ENCODE measurements around the gene LVRN. TPM values are rescaled to one million over a fixed set of nuclear protein-coding genes. Genes with fewer than 3 reads are reported as not detected.
"Not testable (repeated sequence)": the region's sequence is repeated elsewhere in the genome, so short reads cannot be mapped to it uniquely, and the experiment has no call there.

The LVRN gene, protein sequence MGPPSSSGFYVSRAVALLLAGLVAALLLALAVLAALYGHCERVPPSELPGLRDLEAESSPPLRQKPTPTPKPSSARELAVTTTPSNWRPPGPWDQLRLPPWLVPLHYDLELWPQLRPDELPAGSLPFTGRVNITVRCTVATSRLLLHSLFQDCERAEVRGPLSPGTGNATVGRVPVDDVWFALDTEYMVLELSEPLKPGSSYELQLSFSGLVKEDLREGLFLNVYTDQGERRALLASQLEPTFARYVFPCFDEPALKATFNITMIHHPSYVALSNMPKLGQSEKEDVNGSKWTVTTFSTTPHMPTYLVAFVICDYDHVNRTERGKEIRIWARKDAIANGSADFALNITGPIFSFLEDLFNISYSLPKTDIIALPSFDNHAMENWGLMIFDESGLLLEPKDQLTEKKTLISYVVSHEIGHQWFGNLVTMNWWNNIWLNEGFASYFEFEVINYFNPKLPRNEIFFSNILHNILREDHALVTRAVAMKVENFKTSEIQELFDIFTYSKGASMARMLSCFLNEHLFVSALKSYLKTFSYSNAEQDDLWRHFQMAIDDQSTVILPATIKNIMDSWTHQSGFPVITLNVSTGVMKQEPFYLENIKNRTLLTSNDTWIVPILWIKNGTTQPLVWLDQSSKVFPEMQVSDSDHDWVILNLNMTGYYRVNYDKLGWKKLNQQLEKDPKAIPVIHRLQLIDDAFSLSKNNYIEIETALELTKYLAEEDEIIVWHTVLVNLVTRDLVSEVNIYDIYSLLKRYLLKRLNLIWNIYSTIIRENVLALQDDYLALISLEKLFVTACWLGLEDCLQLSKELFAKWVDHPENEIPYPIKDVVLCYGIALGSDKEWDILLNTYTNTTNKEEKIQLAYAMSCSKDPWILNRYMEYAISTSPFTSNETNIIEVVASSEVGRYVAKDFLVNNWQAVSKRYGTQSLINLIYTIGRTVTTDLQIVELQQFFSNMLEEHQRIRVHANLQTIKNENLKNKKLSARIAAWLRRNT
- total RNA-seq: under 0.01 TPM

DNA sequence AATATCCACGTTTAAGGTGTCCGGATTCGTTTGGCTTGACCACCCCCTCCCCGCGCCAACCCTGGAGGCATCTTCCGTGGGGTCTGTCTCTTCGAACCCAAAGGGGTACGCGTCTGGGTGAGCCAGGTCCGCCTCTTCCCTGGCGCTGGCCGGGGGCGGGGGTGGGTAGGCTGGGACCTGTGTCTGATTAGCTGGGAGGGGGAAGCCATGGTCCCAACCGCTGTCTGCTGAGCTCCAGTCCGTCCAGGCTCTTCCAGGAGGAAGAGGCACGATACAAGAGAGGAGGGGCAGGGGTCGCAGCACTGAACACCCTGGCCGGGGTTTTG is at the start of gene LVRN:
Gene LVRN, plus strand, starts transcription at position 237 of the 326 bp plus-strand sequence. CDS start 143 bp downstream, outside the sequence.
- no peaks in the 10 kb centered on the region for H3K9me3 ChIP-seq (ENCODE audit: low read depth, low read length)
- H3K27me3 ChIP-seq (ENCODE audit: insufficient read depth, low read length): peaks cover 93% of the 10 kb centered on the region
- H3K4me1 ChIP-seq (ENCODE audit: insufficient read depth, low read length): peaks cover 22% of the 10 kb centered on the region
- no peak within 1 kb of the TSS for H3K4me3 ChIP-seq (ENCODE audit: low read length)

DNA sequence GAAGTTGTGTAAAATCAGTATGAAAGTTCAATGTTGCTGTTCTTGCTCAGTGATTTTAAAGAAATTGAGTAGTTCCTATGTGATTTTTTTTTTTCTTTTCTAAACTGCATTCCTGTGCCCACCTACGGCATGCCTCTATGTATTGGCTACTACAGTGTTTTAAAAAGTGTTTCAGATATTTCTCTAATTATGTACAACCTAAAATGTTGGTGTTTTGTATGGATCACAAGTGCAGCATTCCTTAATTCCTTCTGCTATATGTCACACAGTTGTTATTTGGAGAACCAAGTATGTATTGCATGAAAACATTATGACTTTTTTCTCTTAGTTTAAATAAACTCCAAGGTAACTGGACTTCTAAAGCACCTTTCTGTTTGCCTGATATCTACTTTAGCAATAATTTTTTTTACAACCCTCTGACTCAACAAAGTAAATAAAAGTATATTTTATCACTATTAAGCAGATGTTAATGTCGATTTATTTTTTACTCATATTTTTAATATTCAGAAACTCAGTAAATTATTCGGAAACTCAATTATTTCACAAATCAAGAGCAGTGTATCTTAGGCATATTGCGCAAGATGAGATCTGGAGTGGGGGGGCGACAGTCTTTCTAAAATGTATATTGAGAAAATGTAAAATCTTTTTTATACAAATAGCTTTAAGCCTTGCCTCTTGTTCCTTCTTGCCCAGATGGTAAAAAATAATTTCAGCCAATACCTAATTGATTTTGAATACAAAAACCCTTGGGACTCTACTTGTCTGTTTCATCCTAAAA is 48.5 kb upstream of the LVRN start:
- not testable (repeated sequence) for H3K27me3 ChIP-seq (ENCODE audit: insufficient read depth, low read length); H3K4me1 ChIP-seq (ENCODE audit: insufficient read depth, low read length); H3K4me3 ChIP-seq (ENCODE audit: low read length); H3K9me3 ChIP-seq (ENCODE audit: low read depth, low read length)

DNA sequence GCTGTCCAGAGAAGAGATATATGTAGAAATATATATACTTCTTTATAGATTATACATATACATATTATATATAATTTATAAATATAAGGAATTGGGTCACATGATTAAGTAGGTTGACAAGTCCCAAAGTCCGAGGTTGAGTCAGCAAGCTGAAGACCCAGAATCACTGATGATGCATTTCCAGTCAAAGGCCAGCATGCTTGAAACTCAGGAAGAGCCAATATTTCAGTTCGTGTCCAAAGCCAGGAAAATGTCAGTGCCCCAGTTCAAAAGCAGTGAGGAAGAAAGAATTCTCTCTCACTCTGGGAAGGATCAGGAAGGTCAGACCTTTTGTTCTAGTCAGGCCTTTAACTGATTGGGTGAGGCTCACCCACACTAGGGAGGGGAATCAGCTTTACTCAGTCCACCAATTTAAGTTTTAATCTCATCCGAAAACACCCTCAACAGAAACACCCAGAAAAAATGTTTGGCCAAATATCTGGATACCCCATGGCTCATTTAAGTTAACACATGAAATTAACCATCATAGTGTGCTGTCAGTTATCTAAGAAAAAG is 42.0 kb upstream of the LVRN start:
- Histone ChIP-seq H3K27me3 (ENCODE audit: insufficient read depth, low read length) (no peaks in the 10 kb centered on the region), H3K4me3 (ENCODE audit: low read length) (no peak overlapping the region), H3K9me3 (ENCODE audit: low read depth, low read length) (no peaks in the 10 kb centered on the region), H3K4me1 (ENCODE audit: insufficient read depth, low read length) (no peaks in the 10 kb centered on the region)

DNA sequence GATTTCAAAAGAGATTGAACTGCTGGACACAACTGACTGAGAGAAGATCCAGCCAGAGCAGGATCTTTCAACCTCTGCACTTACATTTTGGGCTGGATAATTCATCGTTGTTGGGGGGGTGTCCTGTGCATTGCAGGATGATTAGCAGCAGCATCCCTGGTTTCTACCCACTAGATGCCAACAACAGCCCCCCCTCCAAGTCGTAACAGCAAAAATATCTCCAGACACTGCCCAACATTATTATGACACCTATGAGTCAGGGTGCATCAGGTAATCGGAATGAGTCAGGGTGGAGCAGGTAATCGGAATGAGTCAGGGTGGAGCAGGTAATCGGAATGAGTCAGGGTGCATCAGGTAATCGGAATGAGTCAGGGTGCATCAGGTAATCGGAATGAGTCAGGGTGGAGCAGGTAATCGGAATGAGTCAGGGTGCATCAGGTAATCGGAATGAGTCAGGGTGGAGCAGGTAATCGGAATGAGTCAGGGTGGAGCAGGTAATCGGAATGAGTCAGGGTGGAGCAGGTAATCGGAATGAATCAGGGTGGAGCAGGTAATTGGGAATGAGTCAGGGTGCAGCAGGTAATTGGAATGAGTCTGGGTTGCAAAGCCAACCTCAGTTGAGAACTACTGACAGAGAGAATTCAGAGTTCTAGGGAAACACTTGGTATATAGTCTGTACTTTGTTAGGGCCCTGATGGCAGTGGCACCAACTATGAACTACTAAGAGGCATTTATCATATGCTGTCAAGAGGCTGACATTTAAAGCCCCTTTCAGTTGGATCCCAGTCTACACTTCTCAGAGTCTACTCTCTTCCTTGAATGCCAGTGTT is 33.5 kb upstream of the LVRN start:
- H3K9me3 ChIP-seq (ENCODE audit: low read depth, low read length); H3K4me1 ChIP-seq (ENCODE audit: insufficient read depth, low read length): not testable (repeated sequence)

DNA sequence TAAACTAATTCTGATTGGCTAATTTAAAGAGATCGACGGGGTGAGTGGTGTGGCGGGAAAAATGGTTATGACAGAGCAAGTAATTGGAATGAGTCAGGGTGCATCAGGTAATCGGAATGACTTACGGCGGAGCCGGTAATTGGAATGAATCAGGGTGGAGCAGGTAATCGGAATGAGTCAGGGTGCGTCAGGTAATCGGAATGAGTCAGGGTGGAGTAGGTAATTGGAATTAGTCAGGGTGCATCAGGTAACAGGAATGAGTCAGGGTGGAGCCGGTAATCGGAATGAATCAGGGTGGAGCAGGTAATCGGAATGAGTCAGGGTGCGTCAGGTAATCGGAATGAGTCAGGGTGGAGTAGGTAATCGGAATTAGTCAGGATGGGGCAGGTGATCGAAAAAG is 32.1 kb upstream of the LVRN start:
- H3K27me3 ChIP-seq (ENCODE audit: insufficient read depth, low read length); H3K4me3 ChIP-seq (ENCODE audit: low read length); H3K4me1 ChIP-seq (ENCODE audit: insufficient read depth, low read length); H3K9me3 ChIP-seq (ENCODE audit: low read depth, low read length): not testable (repeated sequence)

More for the DNA sequence above, 33.5 kb upstream of the LVRN start:
- not testable (repeated sequence) for H3K4me3 ChIP-seq (ENCODE audit: low read length); H3K27me3 ChIP-seq (ENCODE audit: insufficient read depth, low read length)

DNA sequence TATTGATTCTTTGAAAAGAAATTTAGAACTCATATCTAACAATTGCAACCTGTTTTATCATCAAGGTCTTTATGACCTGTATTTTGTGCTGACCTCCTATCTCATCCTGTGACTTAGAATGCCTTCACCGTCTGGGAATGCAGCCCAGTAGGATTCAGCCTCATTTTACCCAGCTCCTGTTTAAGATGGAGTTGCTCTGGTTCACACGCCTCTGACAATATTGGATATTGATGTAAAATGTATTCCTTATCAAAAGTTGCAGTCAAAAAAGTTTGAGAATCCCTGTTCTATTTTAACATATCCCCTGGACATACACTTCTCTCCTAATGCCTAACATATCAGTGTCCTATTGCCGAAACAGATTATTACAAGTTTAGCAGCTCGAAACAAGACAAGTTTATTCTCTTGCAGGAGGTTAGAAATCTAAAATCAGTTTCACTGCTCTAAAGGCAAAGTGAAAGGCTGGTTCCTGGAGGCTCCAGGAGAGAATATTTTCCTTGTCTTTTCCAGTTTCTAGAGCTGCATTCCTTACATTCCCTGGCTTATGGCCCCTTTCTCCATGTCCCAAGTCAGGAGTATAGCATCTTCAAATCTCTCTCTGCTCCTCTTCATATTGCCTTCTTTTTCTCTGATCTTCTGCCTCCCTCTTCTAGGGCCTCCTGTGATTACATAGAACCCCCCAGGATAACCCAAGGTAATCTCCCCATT is 31.5 kb upstream of the LVRN start:
- no peaks in the 10 kb centered on the region for H3K27me3 ChIP-seq (ENCODE audit: insufficient read depth, low read length)
- no peaks in the 10 kb centered on the region for H3K9me3 ChIP-seq (ENCODE audit: low read depth, low read length)
- H3K4me3 ChIP-seq (ENCODE audit: low read length): no peak overlapping the region
- H3K4me1 ChIP-seq (ENCODE audit: insufficient read depth, low read length): no peaks in the 10 kb centered on the region

DNA sequence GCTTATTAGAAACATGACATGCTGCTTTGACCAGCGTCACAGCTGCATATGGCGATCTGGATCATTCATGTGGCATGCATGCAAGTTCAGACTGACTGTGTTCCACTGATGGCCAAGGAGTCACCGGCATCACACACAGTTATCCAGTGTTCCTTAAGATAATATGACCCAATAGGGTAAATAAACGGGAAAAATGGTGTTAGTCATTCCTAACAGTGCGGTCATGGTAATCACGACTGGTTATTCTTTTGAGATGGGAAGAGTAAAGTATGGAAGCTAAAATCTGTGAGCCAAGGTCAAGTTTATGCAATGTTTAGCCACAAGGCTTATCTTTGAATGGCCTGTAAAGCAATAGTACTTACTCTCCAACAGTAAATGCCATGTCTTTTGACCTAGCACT is 29.3 kb upstream of the LVRN start:
- H3K27me3 ChIP-seq (ENCODE audit: insufficient read depth, low read length): no peaks in the 10 kb centered on the region
- no peaks in the 10 kb centered on the region for H3K9me3 ChIP-seq (ENCODE audit: low read depth, low read length)
- no peak overlapping the region for H3K4me3 ChIP-seq (ENCODE audit: low read length)
- H3K4me1 ChIP-seq (ENCODE audit: insufficient read depth, low read length): no peaks in the 10 kb centered on the region

DNA sequence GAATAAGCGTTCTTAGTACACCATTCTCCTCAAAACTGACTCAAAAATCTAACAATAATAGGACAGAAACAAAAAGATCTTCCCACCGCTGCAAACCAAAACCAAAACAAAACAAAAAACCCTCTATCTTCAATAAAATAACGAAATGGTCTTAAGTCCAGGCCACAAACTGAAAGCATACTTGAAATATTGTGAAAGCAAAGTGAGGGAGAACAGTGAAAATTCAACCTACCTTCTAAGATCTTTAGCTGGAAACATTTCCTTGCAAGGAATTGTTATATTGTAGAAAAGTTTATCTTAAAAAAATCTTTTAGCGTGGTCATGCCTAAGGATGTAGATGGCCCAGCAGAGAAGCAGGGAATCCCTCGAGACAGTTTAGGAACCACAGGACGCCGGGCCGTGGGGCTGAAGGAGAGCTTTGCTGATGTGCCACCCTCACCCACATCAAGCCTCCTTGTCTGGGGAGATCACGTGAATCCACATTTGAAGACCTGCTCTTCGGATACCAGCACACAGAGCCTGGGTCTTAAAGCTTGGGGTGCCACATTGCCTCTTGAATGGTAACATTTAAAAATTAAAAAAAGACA is 27.8 kb upstream of the LVRN start:
- no peaks in the 10 kb centered on the region for H3K4me1 ChIP-seq (ENCODE audit: insufficient read depth, low read length)
- no peaks in the 10 kb centered on the region for H3K9me3 ChIP-seq (ENCODE audit: low read depth, low read length)
- H3K27me3 ChIP-seq (ENCODE audit: insufficient read depth, low read length): no peaks in the 10 kb centered on the region
- no peak overlapping the region for H3K4me3 ChIP-seq (ENCODE audit: low read length)

DNA sequence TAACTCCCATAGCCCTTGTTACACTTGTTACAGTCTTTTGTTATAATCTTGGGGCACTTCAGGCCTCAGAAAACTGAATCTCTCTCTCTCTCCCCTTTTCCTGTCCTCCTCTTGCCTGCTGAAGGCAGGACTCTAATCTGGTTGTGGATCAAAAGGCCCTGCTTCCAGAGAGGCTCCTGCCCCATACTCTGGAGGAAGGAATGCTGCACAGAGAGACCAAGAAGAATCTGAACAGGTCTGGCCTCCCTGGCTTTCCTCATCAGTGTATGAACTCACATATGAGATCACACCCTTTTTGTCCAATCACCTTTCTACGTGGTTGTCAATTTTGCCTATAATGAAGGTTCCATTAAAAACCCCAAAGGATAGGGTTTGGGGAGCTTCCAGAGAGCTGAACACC is 26.2 kb upstream of the LVRN start:
- no peaks in the 10 kb centered on the region for H3K9me3 ChIP-seq (ENCODE audit: low read depth, low read length)
- no peaks in the 10 kb centered on the region for H3K27me3 ChIP-seq (ENCODE audit: insufficient read depth, low read length)
- no peak overlapping the region for H3K4me3 ChIP-seq (ENCODE audit: low read length)
- no peaks in the 10 kb centered on the region for H3K4me1 ChIP-seq (ENCODE audit: insufficient read depth, low read length)

DNA sequence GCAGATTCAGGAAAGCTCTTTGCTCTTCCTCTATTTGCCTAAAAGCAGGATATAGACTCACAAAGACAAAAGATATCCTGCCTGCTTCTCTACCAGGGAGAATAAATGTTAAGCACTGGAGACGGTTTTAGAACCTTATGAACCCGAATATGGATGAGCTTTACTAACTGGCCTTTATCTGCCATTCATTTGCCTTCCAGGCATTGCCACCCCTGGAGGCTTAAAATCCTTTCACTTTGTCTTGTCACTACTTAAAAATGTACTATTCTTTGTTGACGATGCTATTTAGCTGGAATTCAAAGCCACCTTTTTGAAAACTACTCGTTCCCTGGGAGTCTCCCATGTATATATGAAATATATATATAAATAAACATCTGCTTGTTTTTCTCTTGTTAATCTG is 23.2 kb upstream of the LVRN start:
- Histone ChIP-seq H3K9me3 (ENCODE audit: low read depth, low read length) (no peaks in the 10 kb centered on the region), H3K27me3 (ENCODE audit: insufficient read depth, low read length) (no peaks in the 10 kb centered on the region), H3K4me1 (ENCODE audit: insufficient read depth, low read length) (no peaks in the 10 kb centered on the region), H3K4me3 (ENCODE audit: low read length) (no peak overlapping the region)

DNA sequence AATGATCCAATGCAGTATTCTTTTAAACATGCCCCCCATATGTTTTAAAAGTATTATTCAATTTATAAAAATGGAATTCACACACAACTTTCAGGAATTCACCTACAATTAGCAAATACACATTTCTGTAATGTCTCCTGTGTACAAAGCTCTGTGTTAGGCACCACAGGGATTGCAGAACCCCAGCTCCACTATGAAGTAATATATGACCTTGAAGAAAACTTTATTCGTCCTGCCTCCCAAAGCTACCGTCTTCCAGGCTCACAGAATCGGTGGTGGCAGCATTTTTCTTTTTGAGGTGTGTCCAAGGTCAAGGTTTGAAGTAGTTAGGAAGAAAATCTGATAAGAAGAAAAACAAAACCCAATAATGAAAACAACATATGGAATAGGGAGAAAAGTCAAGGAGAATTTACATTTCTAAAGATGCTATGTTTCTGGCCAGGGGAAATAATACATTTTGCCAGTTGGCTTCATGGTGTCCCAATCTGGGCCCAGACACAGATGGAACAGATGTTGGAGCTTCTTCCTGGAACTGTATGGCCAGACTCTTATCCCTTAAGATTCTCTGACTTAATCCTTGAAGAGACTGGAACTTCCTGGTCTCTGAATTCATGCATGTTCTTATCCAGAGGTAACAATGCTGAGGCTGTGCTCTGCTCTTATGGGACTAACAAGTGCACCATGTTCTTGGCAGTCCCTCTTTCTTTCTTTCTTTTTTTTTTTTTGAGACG is 22.0 kb upstream of the LVRN start:
- Histone ChIP-seq H3K9me3 (ENCODE audit: low read depth, low read length) (no peaks in the 10 kb centered on the region), H3K27me3 (ENCODE audit: insufficient read depth, low read length) (no peaks in the 10 kb centered on the region), H3K4me1 (ENCODE audit: insufficient read depth, low read length) (no peaks in the 10 kb centered on the region), H3K4me3 (ENCODE audit: low read length) (no peak overlapping the region)

DNA sequence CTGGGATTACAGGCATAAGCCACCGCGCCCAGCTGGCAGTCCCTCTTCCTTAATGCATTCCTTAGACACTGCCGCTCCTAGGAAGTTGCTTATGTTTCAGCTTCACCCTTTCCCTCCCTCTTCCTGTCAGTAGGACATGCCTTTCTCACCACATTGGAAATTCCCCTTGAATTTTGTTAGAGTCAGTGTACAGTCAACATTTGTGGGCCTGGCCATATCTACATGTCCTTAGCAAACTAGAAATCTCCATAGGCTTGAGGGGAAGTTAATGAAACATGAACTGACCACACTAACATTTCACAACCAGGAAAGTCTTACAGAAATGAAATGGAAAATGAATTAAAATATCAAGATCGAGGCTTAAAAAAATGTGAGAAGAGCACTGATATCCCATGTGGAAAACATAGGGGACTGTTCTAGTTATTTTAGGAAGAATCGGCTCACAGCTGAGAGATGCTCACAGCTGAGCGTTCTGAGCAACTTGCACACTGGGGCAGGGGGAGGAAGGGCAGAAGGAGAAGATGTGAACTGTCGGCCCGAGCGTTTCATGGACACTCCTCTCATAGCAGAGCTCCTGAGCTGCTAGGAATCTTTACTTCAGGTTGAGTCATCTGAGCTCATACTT is 21.1 kb upstream of the LVRN start:
- Histone ChIP-seq H3K9me3 (ENCODE audit: low read depth, low read length) (no peaks in the 10 kb centered on the region), H3K27me3 (ENCODE audit: insufficient read depth, low read length) (no peaks in the 10 kb centered on the region), H3K4me1 (ENCODE audit: insufficient read depth, low read length) (no peaks in the 10 kb centered on the region), H3K4me3 (ENCODE audit: low read length) (peak overlapping the region; percentile 15)

Measured in mononuclear cell (primary cell).